Measurements from ENCODE around the gene FOXO6.
A peak's percentile ranks its signal among the peaks of the same experiment; 100 is the strongest.

Gene FOXO6

DNA sequence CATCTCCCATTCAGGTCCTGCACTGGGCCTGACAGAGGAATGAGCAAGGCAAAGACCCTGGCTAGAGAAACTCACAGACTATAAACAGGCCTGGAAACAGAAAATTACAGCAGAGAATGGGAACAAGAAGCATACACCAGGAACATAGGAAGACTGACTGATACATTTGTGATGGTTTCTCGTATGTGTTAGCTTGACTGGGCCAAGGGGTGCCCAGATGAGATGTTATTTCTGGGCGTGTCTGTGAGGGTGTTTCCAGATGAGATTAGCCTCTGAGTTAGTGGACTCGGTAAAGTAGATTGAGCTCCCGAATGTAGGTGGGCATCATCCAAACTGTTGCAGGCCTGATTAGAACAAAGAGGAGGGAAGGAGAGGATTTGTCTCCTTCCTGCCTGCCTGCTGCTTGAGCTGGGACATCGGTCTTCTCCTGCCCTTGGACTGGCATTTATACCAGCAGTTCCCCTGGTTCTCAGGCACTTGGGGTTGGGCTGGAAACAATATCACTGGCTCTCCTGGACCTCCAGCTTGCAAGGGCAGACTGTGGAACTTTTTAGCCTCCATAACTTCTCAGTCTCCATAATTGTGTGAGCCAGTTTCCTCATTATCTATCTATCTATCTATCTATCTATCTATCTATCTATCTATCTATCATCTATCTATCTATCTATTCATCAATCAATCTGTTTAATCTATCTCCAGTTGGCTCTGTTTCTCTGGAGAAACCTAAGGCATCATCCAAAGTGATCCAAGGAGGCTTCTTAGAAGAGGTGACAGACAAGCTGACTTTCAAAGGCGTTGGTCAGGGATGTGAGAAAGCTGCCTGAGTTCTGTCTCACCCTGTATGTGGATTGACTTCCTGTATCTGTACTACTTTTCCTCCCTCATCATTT is 9.7 kb upstream of the FOXO6 start:
- Histone ChIP-seq H3K27me3 (ENCODE audit: insufficient read depth, poor library complexity, severe bottlenecking) (no peaks in the 10 kb centered on the region), H3K36me3 (ENCODE audit: low read depth) (no peaks in the 10 kb centered on the region), H3K4me3 (ENCODE audit: severe bottlenecking) (no peak overlapping the region), H3K9me3 (ENCODE audit: severe bottlenecking) (no peaks in the 10 kb centered on the region), H3K27ac (ENCODE audit: poor library complexity, severe bottlenecking) (no peak overlapping the region), H3K4me1 (ENCODE audit: insufficient read depth, poor library complexity, severe bottlenecking) (no peaks in the 10 kb centered on the region)
- no peak for ATAC-seq (ENCODE audit: low read depth)
- DNase-seq (ENCODE audit: low spot score) = peak; percentile 6
- TF ChIP-seq, protein P1, sequence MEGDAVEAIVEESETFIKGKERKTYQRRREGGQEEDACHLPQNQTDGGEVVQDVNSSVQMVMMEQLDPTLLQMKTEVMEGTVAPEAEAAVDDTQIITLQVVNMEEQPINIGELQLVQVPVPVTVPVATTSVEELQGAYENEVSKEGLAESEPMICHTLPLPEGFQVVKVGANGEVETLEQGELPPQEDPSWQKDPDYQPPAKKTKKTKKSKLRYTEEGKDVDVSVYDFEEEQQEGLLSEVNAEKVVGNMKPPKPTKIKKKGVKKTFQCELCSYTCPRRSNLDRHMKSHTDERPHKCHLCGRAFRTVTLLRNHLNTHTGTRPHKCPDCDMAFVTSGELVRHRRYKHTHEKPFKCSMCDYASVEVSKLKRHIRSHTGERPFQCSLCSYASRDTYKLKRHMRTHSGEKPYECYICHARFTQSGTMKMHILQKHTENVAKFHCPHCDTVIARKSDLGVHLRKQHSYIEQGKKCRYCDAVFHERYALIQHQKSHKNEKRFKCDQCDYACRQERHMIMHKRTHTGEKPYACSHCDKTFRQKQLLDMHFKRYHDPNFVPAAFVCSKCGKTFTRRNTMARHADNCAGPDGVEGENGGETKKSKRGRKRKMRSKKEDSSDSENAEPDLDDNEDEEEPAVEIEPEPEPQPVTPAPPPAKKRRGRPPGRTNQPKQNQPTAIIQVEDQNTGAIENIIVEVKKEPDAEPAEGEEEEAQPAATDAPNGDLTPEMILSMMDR (IDR thresholded peaks at IDR 0.05; ENCODE audit: poor library complexity, severe bottlenecking) = no peak

DNA sequence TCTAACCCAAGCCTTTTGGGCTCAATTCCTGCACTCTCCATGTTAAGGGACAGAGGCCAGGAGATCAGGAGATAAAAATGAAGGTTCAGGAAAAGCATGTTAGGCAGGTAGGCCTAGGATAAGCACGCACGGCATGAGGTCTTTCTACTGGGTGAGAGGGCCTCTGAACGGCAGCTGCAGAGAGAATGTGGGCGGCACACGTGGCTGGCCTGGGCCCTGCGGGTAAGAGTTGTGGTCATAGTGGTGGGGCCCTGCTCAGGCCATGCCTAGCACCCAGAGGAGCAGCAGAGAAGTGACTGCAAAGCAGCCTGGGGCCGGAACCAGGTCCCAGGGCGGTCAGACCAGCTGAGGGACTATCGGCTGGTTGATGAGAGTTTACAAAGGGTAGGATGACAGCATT is 7.5 kb upstream of the FOXO6 start:
- H3K9me3 ChIP-seq (ENCODE audit: severe bottlenecking) = no peaks in the 10 kb centered on the region
- H3K4me1 ChIP-seq (ENCODE audit: insufficient read depth, poor library complexity, severe bottlenecking) = peaks cover 13% of the 10 kb centered on the region
- no peak overlapping the region for H3K27ac ChIP-seq (ENCODE audit: poor library complexity, severe bottlenecking)
- TF ChIP-seq, protein P1 (IDR thresholded peaks at IDR 0.05; ENCODE audit: poor library complexity, severe bottlenecking) = no peak
- peak; percentile 31 for DNase-seq (ENCODE audit: low spot score)
- no peaks in the 10 kb centered on the region for H3K27me3 ChIP-seq (ENCODE audit: insufficient read depth, poor library complexity, severe bottlenecking)
- no peak for ATAC-seq (ENCODE audit: low read depth)
- H3K4me3 ChIP-seq (ENCODE audit: severe bottlenecking) = no peak overlapping the region
- H3K36me3 ChIP-seq (ENCODE audit: low read depth) = no peaks in the 10 kb centered on the region

DNA sequence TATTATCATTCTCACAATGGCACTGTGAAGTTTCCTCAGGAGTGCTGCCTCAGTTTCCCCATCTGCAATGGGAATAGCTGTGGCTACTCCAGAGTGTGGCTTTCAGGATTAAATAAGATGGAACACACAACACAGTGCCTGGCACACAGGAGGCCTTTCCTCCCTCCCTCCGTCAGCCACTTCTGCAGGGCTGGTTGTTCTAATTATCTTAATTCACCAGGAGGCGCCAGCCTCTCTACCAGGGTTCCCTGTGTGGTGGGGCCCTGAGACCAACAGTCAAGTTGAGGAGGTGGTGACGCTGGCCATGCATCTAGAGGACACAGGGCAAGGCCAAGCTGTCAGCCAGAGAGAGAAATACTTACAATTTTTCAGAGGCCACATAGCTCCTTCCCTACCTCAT is 6.3 kb upstream of the FOXO6 start:
- ATAC-seq (ENCODE audit: low read depth) (no peak), DNase-seq (ENCODE audit: low spot score) (no peak)
- Histone ChIP-seq H3K27ac (ENCODE audit: poor library complexity, severe bottlenecking) (no peak overlapping the region), H3K4me3 (ENCODE audit: severe bottlenecking) (no peak overlapping the region), H3K36me3 (ENCODE audit: low read depth) (no peaks in the 10 kb centered on the region), H3K9me3 (ENCODE audit: severe bottlenecking) (no peaks in the 10 kb centered on the region), H3K4me1 (ENCODE audit: insufficient read depth, poor library complexity, severe bottlenecking) (peaks cover 21% of the 10 kb centered on the region), H3K27me3 (ENCODE audit: insufficient read depth, poor library complexity, severe bottlenecking) (no peaks in the 10 kb centered on the region)
- TF ChIP-seq, protein P1 (IDR thresholded peaks at IDR 0.05; ENCODE audit: poor library complexity, severe bottlenecking) = no peak

DNA sequence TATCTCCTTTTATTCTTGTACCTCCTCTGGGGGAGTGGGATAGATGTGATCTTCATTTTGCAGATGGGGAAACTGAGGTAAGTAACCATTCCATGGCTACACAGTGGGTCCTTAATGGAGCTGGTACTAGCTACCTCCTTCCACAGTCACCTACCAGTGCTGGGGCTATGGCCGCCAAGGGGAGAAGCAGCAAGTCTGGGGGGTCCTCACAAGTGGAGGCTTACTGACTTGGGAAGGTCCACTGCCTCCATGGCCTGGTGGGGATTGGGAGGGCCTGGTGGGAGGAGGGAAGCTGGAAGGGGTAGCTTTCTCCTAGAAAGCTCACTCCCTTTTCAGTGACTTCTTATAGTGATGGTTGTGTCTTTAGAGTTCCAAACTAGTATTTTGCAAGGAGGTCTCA is 5.9 kb upstream of the FOXO6 start:
- ATAC-seq (ENCODE audit: low read depth) = no peak
- no peak overlapping the region for H3K27ac ChIP-seq (ENCODE audit: poor library complexity, severe bottlenecking)
- H3K9me3 ChIP-seq (ENCODE audit: severe bottlenecking) = no peaks in the 10 kb centered on the region
- no peak overlapping the region for H3K4me3 ChIP-seq (ENCODE audit: severe bottlenecking)
- no peak for DNase-seq (ENCODE audit: low spot score)
- peaks cover 24% of the 10 kb centered on the region for H3K4me1 ChIP-seq (ENCODE audit: insufficient read depth, poor library complexity, severe bottlenecking)
- no peaks in the 10 kb centered on the region for H3K27me3 ChIP-seq (ENCODE audit: insufficient read depth, poor library complexity, severe bottlenecking)
- TF ChIP-seq, protein P1 (IDR thresholded peaks at IDR 0.05; ENCODE audit: poor library complexity, severe bottlenecking) = no peak
- H3K36me3 ChIP-seq (ENCODE audit: low read depth) = no peaks in the 10 kb centered on the region

DNA sequence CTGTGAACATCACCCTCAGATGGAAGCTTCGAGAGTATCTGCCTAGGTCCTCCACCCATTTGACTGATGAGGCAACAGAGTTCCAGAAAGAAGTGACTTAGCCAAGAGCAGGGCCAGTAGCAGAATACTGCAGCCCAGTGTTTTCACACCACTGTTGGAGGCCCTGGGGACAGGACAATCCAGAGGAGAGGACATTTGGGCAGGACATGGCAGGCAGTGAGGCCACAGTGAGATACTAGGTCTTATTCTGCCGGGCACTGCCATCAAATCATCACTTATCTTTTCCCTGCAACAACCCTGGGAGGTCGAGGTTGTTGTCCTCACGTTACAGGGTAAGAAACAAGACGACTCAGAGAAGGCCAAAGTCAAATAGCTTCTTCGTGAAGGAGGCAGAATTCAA is 5.5 kb upstream of the FOXO6 start:
- DNase-seq (ENCODE audit: low spot score) = no peak
- peaks cover 28% of the 10 kb centered on the region for H3K4me1 ChIP-seq (ENCODE audit: insufficient read depth, poor library complexity, severe bottlenecking)
- TF ChIP-seq, protein P1 (IDR thresholded peaks at IDR 0.05; ENCODE audit: poor library complexity, severe bottlenecking) = no peak
- no peak overlapping the region for H3K27ac ChIP-seq (ENCODE audit: poor library complexity, severe bottlenecking)
- H3K9me3 ChIP-seq (ENCODE audit: severe bottlenecking) = no peaks in the 10 kb centered on the region
- ATAC-seq (ENCODE audit: low read depth) = no peak
- H3K4me3 ChIP-seq (ENCODE audit: severe bottlenecking) = no peak overlapping the region
- no peaks in the 10 kb centered on the region for H3K36me3 ChIP-seq (ENCODE audit: low read depth)
- no peaks in the 10 kb centered on the region for H3K27me3 ChIP-seq (ENCODE audit: insufficient read depth, poor library complexity, severe bottlenecking)
